NCI-H1930 (cell line): ENCODE data around the gene U2AF1L4.
A peak's percentile ranks its signal among the peaks of the same experiment; 100 is the strongest.

Source experiments
- DNase-seq, 2 experiments: peaks; one replicate each; lab custom pipeline; 2025; lab: John Stamatoyannopoulos, UW

U2AF1L4 gene

DNA sequence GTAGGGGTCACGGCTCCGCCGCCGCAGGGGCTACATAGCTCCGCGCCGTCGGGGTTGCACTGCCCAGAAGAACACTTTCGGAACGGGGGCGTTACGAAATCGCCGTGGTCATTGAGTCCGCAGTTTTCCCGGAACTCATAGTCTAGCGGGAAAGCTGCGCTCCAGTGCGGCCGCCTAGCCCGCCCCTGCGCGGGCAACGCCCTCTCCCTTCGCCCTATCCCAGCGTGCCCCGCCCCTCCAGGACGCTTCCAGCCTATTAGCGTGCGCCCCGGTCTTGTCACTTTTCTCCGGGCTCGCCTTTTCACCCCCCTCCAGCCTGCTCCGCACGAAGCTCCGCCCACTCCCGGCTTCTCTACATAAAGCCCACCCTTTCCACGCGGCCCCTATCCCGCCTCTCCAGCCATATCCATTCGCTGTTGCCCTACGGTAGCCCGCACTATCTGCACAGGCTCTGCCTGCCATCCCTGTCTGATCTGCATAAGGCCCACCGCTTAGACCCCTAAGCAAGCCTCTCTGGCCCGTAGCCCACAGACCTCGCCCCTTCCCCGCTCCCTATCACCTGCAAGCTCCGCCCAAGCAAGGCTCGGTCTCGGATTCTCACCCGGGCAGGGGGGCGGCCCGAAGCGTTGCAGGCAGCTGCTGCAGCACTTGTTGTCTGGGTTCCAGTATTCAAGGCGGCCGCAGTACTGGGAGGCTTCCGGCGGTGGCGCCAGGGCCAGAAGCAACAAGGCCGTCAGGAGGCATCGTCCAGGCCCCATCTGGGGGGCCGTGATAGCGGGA, 4.6 kb downstream of the U2AF1L4 start:
- peak; percentile 98 to 100 for DNase-seq

DNA sequence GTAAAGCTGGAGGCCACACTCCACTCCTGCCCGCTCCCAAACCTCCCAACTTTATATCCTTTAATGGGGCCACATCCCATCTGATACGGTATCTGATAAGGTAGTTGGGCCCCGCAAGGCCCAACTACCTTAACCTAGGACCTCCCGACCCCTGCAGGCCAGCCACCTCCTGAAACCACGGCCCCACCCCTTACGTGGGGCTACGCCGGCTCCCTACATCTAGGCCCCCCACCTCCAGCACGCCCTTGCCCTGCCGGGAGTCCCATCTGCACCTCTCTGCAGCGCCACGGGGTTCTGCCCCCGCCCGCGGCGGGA, 5.2 kb downstream of the U2AF1L4 start:
- DNase-seq = no peak

DNA sequence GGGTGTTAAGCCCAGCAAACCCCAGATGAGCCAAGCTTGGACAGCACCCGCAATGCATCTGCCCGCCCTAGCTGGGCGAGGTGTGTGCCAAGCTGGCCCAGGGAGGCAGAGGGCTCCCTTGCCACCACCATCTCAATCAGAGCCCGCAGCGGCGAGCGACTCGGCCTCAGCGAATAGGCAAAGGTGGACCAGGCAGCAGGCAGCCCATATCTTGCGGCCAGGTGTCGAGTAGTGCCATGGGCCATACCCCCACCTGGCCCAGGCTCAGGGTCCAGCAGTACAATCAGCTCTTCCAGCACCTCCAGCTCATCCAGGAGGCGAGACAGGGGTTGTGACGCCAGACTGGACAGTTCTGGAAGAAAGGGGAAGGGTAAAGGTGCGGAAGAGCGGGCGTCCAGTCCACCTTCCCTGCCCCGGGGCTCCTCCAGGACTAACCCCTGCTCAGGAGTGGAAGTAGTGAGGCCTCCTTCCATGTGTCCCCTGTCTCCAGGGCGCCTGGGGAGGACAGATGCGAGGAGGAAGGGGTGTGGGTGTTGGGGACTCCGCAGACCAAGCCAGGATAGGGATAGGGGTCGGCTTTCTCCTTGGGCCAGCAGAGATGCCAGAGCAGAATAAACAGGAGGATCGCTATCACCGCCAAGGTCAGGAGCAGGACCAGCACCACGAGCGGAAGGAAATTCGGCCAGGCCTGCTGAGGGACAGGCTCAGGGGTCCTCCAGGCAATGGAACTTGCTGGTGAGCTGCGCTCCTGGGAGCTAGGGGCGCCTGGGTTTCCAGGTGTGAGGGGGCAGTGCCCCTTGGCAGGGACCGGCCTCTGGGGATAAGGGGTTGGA, 5.7 kb downstream of the U2AF1L4 start:
- DNase-seq = no peak

DNA sequence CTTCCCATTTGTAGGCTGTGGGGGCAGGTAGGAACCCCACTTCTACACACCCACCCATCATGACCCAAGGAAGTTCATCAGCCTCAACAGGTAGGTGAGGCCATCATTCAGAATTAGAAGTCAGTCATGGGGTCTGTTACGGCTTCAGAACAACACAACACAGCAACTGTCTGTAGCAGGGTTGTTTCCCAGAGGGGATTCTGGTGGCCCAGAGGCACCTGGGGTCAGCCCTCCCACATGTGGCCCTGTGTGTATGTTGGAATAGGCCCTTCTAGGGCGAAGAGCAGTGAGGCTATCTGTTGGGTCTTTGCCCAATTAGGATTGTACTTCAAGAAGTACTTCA, 6.4 kb downstream of the U2AF1L4 start:
- no peak for DNase-seq

DNA sequence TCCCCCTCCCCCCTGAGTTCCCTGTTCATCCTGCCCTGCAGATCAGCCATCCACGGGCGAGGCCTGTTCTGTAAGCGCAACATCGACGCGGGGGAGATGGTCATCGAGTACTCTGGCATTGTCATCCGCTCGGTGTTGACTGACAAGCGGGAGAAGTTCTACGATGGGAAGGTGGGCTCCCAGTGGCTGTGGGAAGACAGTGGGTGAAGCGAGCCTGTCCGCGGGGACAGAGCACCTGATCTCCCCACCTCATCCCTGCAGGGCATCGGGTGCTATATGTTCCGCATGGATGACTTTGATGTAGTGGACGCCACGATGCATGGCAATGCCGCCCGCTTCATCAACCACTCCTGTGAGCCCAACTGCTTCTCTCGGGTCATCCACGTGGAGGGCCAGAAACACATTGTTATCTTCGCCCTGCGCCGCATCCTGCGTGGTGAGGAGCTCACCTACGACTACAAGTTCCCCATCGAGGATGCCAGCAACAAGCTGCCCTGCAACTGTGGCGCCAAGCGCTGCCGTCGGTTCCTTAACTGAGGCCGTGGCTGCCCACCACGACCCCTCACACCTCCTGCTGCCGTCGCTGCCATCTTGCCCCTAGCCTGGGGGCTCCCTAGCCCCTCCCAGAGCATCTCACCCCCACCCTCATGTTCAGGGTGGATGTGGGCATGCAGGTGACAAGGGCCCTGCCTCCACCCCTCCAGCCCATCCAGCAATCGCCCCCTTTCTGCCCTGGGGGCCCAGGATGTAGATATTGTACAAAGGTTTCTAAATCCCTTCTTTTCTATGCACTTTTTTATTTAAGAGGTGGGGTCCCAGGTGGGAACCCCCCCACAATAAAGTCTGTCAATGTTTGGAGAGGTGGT, 7.0 kb downstream of the U2AF1L4 start:
- DNase-seq = no peak

DNA sequence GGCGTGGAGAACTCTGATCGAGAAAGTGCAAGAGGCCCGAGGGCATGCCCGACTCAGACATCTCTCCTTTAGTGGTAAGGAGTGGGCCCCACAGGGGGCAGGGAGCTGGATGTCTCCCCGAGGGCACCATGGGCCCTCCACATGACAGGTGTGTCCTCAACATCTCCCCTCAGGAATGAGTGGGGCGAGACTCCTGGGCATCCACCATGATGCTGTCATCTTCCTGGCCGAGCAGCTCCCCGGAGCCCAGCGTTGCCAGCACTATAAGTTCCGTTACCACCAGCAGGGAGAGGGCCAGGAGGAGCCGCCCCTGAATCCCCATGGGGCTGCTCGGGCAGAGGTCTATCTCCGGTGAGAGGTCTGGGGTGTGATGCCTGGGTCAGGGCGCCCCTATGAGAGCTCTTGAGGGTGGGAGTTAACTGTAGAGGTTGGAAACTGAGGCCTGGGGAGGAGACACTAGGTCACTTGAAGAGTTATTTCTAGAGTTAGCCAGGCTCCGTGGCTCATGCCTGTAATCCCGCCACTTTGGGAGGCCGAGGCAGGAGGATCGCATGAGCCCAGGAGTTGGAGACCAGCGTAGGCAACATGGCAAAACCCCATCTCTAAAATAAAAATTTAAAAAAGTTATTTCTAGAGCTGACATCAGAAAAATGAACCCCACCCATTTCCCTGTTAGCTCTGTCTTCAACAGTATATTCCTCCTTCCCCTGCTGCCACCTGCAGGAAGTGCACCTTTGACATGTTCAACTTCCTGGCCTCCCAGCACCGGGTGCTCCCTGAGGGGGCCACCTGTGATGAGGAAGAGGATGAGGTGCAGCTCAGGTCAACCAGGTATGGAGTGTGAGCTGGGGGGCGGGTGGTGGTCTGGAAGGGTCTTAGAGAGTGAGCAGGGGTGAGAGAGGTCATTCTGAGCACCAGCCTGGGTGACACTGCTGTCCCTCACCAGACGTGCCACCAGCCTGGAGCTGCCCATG, 8.0 kb downstream of the U2AF1L4 start:
- no peak for DNase-seq

DNA sequence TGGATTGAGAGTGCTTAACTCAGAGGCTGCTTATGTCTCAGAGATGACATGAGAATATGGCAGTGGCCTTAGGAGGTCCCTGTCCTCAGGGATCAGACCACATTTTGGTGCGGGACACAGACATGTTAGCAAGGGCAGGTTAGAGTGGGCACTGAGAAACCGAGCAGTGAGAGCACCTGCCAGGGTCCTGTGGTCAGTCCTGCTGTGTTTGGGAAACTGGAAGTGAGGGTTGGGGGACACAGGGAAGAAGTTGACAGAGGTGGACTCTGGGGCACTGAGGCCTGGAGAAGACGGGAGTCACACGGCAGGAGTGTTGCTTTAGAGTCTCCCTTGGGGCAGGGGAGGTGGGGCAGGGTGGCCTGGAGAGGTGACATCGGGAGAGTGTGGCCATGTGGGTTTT, 10.3 kb downstream of the U2AF1L4 start:
- DNase-seq = no peak

DNA sequence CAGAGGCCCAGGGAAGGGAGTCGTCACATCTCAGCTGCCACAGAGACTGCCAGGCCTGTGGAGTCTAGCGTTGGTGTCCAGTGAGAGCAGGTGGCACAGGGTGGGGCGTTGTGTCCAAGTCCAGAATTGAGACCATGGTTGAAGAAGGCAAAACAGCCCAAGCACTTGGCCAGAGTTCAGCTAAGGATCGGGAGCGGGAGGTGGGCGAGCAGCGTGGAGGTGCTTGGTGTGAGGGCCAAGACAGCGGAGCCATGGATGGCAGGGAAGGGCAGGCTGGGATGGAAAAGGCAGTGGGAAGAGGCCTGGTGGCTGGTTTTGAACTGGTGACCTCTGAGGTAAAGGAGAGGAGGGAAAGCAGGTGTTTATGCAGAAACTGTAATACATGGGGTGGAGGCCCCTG, 10.9 kb downstream of the U2AF1L4 start:
- no peak for DNase-seq

DNA sequence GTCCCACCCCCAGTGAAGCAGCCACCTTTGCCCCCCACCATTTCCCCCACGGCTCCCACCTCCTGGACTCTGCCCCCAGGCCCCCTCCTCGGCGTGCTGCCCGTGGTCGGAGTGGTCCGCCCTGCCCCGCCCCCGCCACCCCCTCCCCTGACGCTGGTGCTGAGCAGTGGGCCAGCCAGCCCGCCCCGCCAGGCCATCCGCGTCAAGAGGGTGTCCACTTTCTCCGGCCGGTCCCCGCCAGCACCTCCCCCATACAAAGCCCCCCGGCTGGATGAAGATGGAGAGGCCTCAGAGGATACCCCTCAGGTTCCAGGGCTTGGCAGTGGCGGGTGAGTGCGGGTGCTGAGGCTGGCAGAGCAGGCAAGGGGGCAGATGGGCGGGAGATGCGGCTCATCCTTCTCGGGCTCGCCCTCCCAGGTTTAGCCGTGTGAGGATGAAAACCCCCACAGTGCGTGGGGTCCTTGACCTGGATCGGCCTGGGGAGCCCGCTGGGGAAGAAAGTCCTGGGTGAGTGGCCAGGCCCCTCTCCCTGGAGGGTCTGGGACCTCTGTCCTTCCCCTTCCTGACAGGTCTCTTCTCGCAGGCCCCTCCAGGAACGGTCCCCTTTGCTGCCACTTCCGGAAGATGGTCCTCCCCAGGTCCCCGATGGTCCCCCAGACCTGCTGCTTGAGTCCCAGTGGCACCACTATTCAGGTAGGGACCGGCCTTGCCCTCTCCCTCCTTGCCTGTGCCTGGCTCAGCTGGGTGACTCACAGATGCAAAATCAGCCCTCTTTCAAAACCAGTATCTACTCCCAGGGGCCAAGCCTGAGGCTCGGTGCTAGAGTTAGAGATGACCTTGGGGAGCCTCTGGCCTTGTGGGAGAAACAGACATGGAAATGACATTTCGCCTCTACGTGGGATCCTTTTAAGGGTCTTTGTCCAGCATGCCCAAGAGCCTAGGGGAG, 11.8 kb downstream of the U2AF1L4 start:
- DNase-seq = no peak

DNA sequence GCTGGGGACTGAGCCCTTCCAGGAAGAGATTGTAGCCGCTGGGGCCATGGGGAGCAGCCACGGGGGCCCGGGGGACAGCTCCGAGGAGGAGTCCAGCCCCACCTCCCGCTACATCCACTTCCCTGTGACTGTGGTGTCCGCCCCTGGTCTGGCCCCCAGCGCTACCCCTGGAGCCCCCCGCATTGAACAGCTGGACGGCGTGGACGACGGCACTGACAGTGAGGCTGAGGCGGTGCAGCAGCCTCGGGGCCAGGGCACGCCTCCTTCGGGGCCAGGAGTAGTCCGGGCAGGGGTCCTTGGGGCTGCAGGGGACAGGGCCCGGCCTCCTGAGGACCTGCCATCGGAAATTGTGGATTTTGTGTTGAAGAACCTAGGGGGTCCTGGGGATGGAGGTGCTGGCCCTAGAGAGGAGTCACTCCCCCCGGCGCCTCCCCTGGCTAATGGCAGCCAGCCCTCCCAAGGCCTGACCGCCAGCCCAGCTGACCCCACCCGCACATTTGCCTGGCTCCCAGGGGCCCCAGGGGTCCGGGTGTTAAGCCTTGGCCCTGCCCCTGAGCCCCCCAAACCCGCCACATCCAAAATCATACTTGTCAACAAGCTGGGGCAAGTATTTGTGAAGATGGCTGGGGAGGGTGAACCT, 12.6 kb downstream of the U2AF1L4 start:
- DNase-seq = no peak

DNA sequence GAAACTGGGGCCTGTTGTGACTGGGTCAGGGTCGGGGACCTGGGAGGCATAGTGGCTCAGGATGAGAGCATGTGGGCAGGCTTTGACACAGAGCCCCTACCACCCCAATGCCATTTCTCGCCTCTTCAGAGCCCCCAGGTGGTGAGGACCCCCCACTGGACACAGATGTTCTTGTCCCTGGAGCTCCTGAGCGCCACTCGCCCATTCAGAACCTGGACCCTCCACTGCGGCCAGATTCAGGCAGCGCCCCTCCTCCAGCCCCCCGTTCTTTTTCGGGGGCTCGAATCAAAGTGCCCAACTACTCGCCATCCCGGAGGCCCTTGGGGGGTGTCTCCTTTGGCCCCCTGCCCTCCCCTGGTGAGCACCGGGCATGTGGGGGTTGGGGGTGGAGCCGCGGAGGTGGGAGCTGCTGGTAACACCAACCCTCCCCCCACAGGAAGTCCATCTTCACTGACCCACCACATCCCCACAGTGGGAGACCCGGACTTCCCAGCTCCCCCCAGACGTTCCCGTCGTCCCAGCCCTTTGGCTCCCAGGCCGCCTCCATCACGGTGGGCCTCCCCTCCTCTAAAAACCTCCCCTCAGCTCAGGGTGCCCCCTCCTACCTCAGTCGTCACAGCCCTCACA, 13.3 kb downstream of the U2AF1L4 start:
- no peak for DNase-seq

DNA sequence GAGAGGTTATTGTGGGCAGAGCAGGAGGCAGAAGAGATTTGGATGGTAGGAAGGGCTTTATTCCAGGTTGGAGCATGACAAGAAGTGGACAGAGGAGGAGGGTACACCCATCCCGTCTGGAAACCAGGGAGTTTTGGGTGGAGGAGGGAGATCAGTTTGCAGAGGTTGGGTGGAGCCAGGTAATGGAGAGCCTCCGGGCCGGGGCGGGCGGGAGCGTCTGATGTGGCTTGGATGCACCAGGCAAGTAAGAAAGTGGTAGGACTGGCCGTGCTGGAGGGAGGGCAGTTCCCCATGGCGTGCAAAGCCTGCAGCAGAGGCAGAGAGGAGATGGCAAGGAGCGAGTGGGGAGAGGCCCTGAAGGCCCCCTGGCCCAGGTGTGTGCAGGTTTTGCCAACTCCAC, 13.9 kb downstream of the U2AF1L4 start:
- DNase-seq = no peak

DNA sequence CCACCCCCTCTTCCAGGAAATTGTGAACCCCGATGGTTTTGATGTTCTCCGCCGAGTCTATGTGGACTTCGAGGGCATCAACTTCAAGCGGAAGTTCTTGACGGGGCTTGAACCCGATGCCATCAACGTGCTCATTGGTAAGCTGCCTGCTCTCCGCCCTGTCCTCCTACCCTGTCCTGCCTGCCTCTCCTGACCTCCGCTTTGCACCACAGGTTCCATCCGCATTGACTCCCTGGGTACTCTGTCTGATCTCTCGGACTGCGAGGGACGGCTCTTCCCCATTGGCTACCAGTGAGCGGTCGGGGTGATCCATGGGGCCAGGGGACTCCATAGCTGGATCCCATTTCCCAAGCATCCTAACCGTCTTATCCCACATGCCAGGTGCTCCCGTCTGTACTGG, 14.9 kb downstream of the U2AF1L4 start:
- DNase-seq = no peak

DNA sequence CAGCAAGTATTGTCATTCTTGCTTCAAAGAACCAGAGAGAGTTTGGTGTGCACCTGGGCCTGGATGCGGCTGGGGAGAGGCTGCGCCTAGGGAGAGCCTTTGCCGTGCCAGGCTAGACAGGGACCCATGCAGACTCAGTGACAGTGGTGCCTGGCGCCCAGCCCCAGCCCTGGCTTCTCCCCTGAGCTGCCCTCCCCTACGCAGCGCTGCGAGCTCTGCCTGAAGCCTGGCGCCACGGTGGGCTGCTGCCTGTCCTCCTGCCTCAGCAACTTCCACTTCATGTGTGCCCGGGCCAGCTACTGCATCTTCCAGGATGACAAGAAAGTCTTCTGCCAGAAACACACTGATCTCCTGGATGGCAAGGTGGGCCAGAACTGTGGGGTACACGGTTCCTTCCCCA, 15.5 kb downstream of the U2AF1L4 start:
- no peak for DNase-seq

DNA sequence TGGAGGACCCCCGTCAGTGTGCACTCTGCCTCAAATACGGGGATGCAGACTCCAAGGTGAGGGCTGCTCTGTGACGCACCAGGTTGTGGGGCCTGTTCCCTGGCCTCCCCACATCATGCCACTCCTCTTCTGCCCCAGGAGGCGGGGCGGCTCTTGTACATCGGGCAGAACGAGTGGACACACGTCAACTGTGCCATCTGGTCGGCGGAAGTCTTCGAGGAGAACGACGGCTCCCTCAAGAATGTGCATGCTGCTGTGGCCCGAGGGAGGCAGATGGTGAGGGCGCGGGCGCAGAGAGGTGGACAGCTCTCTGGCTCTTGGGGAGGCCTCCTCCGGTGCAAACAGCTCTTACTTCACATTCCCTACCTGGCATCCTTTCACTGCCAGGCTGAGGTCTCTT, 16.2 kb downstream of the U2AF1L4 start:
- no peak for DNase-seq

DNA sequence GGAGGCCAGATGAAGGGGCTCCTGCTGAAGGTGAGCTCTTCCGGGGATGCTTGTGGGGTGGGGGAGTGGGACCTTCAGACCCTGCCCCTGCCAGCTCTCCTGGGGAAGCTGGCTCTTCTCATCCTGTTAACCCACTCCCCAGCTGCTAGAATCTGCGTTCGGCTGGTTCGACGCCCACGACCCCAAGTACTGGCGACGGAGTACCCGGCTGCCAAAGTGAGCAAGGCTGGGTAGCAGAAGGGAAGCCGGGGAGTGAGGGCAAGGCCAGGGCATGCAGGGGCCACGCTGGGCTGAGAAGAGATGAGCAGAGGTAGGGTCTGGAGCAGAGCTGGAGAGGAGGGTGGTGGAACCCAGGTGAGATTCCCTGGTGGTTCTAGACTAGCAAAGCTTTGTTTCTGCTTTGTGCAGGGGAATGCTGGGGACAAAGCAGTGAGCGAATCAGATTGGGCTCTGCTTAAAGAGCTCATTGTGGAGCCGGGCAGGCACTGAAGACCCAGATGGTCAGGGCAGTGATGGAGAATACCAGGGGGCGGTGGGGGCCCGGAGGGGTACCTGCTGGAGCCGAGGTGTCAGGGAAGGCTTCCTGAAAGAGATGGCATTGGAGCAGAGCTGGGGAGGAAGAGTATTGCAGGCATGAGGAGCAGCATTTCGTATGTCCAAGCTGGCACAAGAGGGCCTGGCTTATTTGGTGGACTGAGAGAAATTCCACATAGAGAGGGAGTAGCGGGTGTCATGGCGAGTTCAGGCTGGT, 17.1 kb downstream of the U2AF1L4 start:
- no peak for DNase-seq

DNA sequence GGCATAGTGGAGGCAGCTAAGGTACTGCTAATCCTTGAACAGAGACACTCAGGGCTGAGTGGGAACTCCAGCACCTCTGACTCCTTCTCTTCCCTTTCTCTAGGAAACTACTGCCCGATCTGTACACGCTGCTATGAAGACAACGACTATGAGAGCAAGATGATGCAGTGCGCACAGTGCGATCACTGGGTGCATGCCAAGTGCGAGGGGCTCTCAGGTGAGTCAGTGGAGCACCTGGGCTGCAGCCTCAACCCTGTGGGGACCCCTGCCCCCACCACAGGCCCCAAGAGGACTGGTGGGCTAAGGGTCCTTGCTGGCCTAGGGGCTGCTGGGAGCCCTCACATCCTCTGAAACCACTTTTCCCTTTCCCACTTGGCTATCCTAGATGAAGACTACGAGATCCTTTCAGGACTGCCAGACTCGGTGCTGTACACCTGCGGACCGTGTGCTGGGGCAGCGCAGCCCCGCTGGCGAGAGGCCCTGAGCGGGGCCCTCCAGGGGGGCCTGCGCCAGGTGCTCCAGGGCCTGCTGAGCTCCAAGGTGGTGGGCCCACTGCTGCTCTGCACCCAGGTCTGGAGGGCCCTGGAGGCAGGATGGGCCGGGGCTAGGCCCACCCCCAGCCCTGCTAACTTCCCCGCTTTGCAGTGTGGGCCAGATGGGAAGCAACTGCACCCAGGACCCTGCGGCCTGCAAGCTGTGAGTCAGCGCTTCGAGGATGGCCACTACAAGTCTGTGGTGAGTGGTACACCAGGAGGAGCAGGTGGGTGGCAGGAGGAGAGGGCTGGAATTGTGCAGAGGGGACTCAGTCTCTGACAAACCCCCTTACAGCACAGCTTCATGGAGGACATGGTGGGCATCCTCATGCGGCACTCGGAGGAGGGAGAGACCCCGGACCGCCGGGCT, 17.9 kb downstream of the U2AF1L4 start:
- DNase-seq = no peak
